Measurements from ENCODE around the gene FRMD8. TPM values are rescaled to one million over a fixed set of nuclear protein-coding genes. Genes with fewer than 3 reads are reported as not detected.

The FRMD8 gene
- total RNA-seq, 2 donors from 2014 or later: 27.4 to 29.6 TPM

DNA sequence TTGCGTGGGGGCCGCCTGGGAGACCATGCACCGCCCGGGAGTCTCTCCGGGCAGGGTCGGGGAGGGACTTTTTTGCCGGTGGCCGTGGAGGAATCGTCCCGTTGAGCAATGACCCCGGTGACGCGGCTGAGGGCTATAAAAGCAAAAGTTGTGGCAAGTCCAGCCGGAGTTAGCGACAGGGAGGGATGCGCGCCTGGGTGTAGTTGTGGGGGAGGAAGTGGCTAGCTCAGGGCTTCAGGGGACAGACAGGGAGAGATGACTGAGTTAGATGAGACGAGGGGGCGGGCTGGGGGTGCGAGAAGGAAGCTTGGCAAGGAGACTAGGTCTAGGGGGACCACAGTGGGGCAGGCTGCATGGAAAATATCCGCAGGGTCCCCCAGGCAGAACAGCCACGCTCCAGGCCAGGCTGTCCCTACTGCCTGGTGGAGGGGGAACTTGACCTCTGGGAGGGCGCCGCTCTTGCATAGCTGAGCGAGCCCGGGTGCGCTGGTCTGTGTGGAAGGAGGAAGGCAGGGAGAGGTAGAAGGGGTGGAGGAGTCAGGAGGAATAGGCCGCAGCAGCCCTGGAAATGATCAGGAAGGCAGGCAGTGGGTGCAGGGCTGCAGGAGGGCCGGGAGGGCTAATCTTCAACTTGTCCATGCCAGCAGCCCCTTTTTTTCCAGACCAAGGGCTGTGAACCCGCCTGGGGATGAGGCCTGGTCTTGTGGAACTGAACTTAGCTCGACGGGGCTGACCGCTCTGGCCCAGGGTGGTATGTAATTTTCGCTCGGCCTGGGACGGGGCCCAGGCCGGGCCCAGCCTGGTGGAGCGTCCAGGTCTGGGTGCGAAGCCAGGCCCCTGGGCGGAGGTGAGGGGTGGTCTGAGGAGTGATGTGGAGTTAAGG, 36.4 kb downstream of the FRMD8 start, which contains the start of gene NEAT1:
Gene NEAT1 (plus strand): TSS at position 166 of the 883 bp plus-strand sequence.
- Mint-ChIP-seq H3K4me3 (peak within 1 kb of the TSS; percentile 62), H3K4me1 (peaks cover 80% of the 10 kb centered on the region), H3K36me3 (ENCODE audit: low read depth) (no peaks in the 10 kb centered on the region), H3K27me3 (ENCODE audit: insufficient read depth) (no peaks in the 10 kb centered on the region), H3K9me3 (no peaks in the 10 kb centered on the region), H3K27ac (peak within 1 kb of the TSS; percentile 98)
- H3K27ac ChIP-seq (ENCODE audit: low read depth, low read length): peak within 1 kb of the TSS; percentile 99
- TF ChIP-seq, protein P1, sequence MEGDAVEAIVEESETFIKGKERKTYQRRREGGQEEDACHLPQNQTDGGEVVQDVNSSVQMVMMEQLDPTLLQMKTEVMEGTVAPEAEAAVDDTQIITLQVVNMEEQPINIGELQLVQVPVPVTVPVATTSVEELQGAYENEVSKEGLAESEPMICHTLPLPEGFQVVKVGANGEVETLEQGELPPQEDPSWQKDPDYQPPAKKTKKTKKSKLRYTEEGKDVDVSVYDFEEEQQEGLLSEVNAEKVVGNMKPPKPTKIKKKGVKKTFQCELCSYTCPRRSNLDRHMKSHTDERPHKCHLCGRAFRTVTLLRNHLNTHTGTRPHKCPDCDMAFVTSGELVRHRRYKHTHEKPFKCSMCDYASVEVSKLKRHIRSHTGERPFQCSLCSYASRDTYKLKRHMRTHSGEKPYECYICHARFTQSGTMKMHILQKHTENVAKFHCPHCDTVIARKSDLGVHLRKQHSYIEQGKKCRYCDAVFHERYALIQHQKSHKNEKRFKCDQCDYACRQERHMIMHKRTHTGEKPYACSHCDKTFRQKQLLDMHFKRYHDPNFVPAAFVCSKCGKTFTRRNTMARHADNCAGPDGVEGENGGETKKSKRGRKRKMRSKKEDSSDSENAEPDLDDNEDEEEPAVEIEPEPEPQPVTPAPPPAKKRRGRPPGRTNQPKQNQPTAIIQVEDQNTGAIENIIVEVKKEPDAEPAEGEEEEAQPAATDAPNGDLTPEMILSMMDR (conservative IDR thresholded peaks at IDR 0.05): no peak
- 24 to 37% methylated on average over 15 to 40 of the region's 40 CpGs for WGBS, 2 experiments (ENCODE audit: insufficient coverage in 1 of 2, insufficient read length in 1 of 2)
- no peaks in the 10 kb centered on the region for H3K27me3 ChIP-seq (ENCODE audit: control insufficient read depth, insufficient read depth, low read length, poor library complexity, severe bottlenecking)
- peaks cover 20% of the 10 kb centered on the region for H3K4me1 ChIP-seq (ENCODE audit: control insufficient read depth, insufficient read depth, low read length)
- H3K4me3 ChIP-seq (ENCODE audit: low read length): peak within 1 kb of the TSS; percentile 83
- DNase-seq: peak; percentile 94
- no peaks in the 10 kb centered on the region for H3K9me3 ChIP-seq (ENCODE audit: control insufficient read depth, low read length)
- peak within 1 kb of the TSS; percentile 98 for H3K9ac ChIP-seq (ENCODE audit: extremely low read depth, low read length, poor library complexity, severe bottlenecking)
- peaks cover 9% of the 10 kb centered on the region for H3K36me3 ChIP-seq (ENCODE audit: control insufficient read depth, insufficient read depth, low read length)

DNA sequence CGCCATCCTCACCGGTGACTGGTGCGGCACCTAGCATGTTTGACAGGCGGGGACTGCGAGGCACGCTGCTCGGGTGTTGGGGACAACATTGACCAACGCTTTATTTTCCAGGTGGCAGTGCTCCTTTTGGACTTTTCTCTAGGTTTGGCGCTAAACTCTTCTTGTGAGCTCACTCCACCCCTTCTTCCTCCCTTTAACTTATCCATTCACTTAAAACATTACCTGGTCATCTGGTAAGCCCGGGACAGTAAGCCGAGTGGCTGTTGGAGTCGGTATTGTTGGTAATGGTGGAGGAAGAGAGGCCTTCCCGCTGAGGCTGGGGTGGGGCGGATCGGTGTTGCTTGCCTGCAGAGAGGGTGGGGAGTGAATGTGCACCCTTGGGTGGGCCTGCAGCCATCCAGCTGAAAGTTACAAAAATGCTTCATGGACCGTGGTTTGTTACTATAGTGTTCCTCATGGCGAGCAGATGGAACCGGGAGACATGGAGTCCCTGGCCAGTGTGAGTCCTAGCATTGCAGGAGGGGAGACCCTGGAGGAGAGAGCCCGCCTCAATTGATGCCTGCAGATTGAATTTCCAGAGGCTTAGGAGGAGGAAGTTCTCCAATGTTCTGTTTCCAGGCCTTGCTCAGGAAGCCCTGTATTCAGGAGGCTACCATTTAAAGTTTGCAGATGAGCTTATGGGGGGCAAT, 37.2 kb downstream of the FRMD8 start:
- Histone ChIP-seq H3K27me3 (ENCODE audit: control insufficient read depth, insufficient read depth, low read length, poor library complexity, severe bottlenecking) (no peaks in the 10 kb centered on the region), H3K4me1 (ENCODE audit: control insufficient read depth, insufficient read depth, low read length) (peaks cover 13% of the 10 kb centered on the region), H3K4me3 (ENCODE audit: low read length) (peak overlapping the region; percentile 83), H3K27ac (ENCODE audit: low read depth, low read length) (no peak overlapping the region), H3K9ac (ENCODE audit: extremely low read depth, low read length, poor library complexity, severe bottlenecking) (peak overlapping the region; percentile 98), H3K9me3 (ENCODE audit: control insufficient read depth, low read length) (no peaks in the 10 kb centered on the region), H3K36me3 (ENCODE audit: control insufficient read depth, insufficient read depth, low read length) (peaks cover 9% of the 10 kb centered on the region)
- WGBS, 2 experiments (ENCODE audit: insufficient coverage in 1 of 2, insufficient read length in 1 of 2): 63 to 71% methylated on average over 12 to 19 of the region's 19 CpGs
- Mint-ChIP-seq H3K36me3 (ENCODE audit: low read depth) (no peaks in the 10 kb centered on the region), H3K4me3 (peak overlapping the region; percentile 62), H3K4me1 (peaks cover 82% of the 10 kb centered on the region), H3K27me3 (ENCODE audit: insufficient read depth) (no peaks in the 10 kb centered on the region), H3K27ac (peak overlapping the region; percentile 98), H3K9me3 (no peaks in the 10 kb centered on the region)
- TF ChIP-seq, protein P1 (conservative IDR thresholded peaks at IDR 0.05): no peak
- DNase-seq: peak; percentile 59

DNA sequence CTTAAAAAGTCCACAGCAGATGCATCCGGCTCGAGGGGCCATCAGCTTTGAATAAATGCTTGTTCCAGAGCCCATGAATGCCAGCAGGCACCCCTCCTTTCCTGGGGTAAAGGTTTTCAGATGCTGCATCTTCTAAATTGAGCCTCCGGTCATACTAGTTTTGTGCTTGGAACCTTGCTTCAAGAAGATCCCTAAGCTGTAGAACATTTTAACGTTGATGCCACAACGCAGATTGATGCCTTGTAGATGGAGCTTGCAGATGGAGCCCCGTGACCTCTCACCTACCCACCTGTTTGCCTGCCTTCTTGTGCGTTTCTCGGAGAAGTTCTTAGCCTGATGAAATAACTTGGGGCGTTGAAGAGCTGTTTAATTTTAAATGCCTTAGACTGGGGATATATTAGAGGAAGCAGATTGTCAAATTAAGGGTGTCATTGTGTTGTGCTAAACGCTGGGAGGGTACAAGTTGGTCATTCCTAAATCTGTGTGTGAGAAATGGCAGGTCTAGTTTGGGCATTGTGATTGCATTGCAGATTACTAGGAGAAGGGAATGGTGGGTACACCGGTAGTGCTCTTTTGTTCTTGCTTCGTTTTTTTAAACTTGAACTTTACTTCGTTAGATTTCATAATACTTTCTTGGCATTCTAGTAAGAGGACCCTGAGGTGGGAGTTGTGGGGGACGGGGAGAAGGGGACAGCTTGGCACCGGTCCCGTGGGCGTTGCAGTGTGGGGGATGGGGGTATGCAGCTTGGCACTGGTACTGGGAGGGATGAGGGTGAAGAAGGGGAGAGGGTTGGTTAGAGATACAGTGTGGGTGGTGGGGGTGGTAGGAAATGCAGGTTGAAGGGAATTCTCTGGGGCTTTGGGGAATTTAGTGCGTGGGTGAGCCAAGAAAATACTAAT, 38.0 kb downstream of the FRMD8 start:
- Histone ChIP-seq H3K27me3 (ENCODE audit: control insufficient read depth, insufficient read depth, low read length, poor library complexity, severe bottlenecking) (no peaks in the 10 kb centered on the region), H3K4me1 (ENCODE audit: control insufficient read depth, insufficient read depth, low read length) (peaks cover 10% of the 10 kb centered on the region), H3K9ac (ENCODE audit: extremely low read depth, low read length, poor library complexity, severe bottlenecking) (peak overlapping the region; percentile 98), H3K9me3 (ENCODE audit: control insufficient read depth, low read length) (no peaks in the 10 kb centered on the region), H3K36me3 (ENCODE audit: control insufficient read depth, insufficient read depth, low read length) (peaks cover 9% of the 10 kb centered on the region), H3K27ac (ENCODE audit: low read depth, low read length) (no peak overlapping the region), H3K4me3 (ENCODE audit: low read length) (peak overlapping the region; percentile 83)
- H3K4me1 Mint-ChIP-seq: peaks cover 79% of the 10 kb centered on the region
- no peaks in the 10 kb centered on the region for H3K27me3 Mint-ChIP-seq (ENCODE audit: insufficient read depth)
- WGBS, 2 experiments (ENCODE audit: insufficient coverage in 1 of 2, insufficient read length in 1 of 2): 51 to 59% methylated on average over 13 to 18 of the region's 18 CpGs
- TF ChIP-seq, protein P1 (conservative IDR thresholded peaks at IDR 0.05): no peak
- no peaks in the 10 kb centered on the region for H3K36me3 Mint-ChIP-seq (ENCODE audit: low read depth)
- H3K4me3 Mint-ChIP-seq: peak overlapping the region; percentile 62
- peak; percentile 53 for DNase-seq
- peak overlapping the region; percentile 98 for H3K27ac Mint-ChIP-seq
- H3K9me3 Mint-ChIP-seq: no peaks in the 10 kb centered on the region

All from endodermal cell (in vitro differentiated cells).